Measurements from ENCODE around the gene NXPE4. TPM values are rescaled to one million over a fixed set of nuclear protein-coding genes. Genes with fewer than 3 reads are reported as not detected.

NXPE4 gene
- total and polyA plus RNA-seq, 12 donors: not detected

DNA sequence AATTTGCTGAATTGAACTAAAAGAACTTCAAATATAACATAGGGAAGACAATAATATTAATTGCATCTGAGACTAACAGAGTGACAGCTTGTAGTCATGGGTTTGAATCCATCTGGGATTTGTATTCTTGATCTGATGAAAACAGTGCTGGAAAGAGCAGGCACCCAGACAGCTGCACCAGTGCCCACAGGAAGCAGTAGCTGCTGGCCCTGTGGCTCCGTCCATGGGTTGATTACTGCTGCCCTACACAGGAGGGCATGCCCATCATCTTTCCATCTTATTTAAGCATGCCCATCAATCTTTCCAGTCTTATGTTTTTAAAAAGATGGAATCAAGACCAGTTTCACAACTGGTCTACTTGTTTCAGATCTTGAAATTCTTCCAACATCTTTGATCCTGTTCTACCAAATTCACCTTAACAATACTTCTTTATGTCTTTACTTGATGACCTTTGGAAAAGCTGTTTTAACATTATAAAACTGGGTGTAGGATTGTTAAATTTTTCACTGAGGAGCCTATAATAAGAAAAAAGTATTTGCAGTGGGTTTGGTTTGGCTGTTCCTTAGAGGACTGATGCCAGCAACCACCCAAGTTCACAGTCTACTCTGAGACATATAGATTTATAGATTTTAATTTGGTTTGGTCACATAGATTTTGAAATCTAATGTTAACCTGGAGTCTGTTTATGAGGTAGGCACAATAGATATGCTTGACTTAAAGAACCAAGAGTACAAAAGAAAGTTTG is 761 bp upstream of the NXPE4 start:
- TF ChIP-seq, protein P1, sequence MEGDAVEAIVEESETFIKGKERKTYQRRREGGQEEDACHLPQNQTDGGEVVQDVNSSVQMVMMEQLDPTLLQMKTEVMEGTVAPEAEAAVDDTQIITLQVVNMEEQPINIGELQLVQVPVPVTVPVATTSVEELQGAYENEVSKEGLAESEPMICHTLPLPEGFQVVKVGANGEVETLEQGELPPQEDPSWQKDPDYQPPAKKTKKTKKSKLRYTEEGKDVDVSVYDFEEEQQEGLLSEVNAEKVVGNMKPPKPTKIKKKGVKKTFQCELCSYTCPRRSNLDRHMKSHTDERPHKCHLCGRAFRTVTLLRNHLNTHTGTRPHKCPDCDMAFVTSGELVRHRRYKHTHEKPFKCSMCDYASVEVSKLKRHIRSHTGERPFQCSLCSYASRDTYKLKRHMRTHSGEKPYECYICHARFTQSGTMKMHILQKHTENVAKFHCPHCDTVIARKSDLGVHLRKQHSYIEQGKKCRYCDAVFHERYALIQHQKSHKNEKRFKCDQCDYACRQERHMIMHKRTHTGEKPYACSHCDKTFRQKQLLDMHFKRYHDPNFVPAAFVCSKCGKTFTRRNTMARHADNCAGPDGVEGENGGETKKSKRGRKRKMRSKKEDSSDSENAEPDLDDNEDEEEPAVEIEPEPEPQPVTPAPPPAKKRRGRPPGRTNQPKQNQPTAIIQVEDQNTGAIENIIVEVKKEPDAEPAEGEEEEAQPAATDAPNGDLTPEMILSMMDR (IDR thresholded peaks at IDR 0.05): no peak

DNA sequence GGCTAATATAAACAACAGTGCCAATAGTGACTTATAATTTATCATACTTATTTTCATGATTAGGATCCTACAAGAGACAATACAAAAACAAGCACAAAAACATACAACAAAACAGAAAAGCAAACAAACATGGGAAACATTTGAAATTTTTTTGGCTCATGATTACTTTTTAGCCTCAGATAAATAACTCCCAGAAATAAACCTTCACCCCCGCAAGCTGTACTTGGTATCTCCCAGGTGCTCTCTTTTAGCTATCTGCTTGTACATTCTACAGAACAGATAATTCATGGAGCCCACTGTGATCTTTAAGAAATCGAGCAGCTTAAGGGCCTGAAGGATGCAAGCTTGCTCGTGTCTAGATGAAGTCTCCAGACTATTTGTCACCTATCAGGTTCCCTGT is 883 bp downstream of the NXPE4 start:
- Histone ChIP-seq H3K4me1 (no peaks in the 10 kb centered on the region), H3K4me3 (no peak overlapping the region), H3K36me3 (no peaks in the 10 kb centered on the region), H3K27me3 (no peaks in the 10 kb centered on the region), H3K27ac (no peak overlapping the region), H3K9me3 (no peaks in the 10 kb centered on the region)
- TF ChIP-seq, protein P1 (IDR thresholded peaks at IDR 0.05): no peak
- ATAC-seq (no peak), DNase-seq (no peak)
- 68 to 71% methylated on average over 3 of the region's 3 CpGs for WGBS, 2 donors
- intact Hi-C loops (cut with DNase I): no loop called here

More for the DNA sequence above, 761 bp upstream of the NXPE4 start:
- Histone ChIP-seq H3K27ac (no peak overlapping the region), H3K9me3 (no peaks in the 10 kb centered on the region), H3K36me3 (no peaks in the 10 kb centered on the region), H3K27me3 (no peaks in the 10 kb centered on the region), H3K4me1 (no peaks in the 10 kb centered on the region), H3K4me3 (no peak overlapping the region)
- 62 to 83% methylated on average over 1 of the region's 1 CpG for WGBS, 2 donors
- ATAC-seq: no peak
- no peak for DNase-seq
- intact Hi-C loops (cut with DNase I): no loop called here

DNA sequence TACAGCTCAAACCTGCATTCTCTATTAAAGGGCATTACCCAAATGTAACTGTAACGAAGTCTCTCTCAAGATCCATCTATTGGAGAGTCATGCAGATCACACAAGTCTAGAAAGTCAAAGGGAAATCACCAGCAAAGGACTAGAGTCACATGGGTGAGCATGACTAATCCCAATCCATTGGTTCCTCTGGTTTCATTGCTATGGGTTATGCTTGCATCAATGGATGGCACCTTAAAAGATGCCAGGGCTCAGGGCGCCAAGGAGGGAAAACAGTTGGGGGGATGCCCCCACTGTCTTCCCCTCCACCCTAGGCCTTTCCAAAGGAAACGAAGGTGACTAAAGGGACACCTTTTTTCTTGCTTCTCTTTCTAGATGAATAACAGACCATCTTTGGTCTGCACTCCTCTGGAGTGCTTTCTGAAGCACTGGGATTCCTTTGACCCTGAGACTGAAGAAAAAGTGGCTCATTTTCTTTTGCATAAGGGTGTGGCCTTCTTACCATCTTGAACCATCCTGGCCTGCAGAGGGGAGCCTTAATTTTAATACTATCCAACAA is 8.1 kb downstream of the NXPE4 start:
- no peak for DNase-seq
- ATAC-seq: no peak
- WGBS, 2 donors: 83 to 86% methylated on average over 3 of the region's 3 CpGs

DNA sequence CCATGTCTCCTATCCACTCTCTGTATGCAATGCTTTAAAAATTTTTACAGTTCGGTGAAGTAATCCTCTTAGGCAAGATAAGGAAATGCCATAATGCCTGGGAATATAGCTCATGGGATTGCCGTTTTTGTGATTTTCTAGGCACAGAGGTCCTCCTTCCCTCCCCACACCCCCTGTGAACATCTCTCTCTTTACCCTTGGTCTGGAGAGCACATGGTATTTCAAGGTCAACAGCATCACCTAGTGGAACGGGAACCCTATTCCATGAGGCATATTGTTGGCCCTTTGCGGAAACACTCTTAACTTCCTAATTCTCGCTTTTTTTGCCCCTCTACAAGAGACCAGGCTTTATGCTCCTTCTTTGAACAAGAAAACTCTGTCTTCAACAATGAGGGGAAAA is 8.8 kb downstream of the NXPE4 start:
- WGBS, 2 donors: 88 to 93% methylated on average over 5 of the region's 5 CpGs
- H3K9me3 ChIP-seq: peaks cover 0 to 56% (median 28%) of the 10 kb centered on the region in 11 donors
- no peak overlapping the region for H3K4me3 ChIP-seq
- no peaks in the 10 kb centered on the region for H3K4me1 ChIP-seq
- intact Hi-C loops (cut with DNase I): no loop called here
- H3K36me3 ChIP-seq: no peaks in the 10 kb centered on the region
- no peak for DNase-seq
- no peak overlapping the region for H3K27ac ChIP-seq
- no peaks in the 10 kb centered on the region for H3K27me3 ChIP-seq
- ATAC-seq: no peak
- TF ChIP-seq, protein P1 (IDR thresholded peaks at IDR 0.05): no peak

More for the DNA sequence above, 8.1 kb downstream of the NXPE4 start:
- intact Hi-C loops (cut with DNase I): no loop called here
- Histone ChIP-seq H3K27me3 (no peaks in the 10 kb centered on the region), H3K27ac (no peak overlapping the region), H3K36me3 (no peaks in the 10 kb centered on the region), H3K9me3 (peaks cover 0 to 56% (median 28%) of the 10 kb centered on the region in 11 donors), H3K4me3 (no peak overlapping the region), H3K4me1 (no peaks in the 10 kb centered on the region)
- TF ChIP-seq, protein P1 (IDR thresholded peaks at IDR 0.05): no peak
